Mucosa of rectum (tissue), 2 donors: ENCODE data around the gene VPS8.

Experiments
- H3K27ac ChIP-seq, 2 donors: one replicate each; pipeline ENCODE4 v1.7.0; 2013; ENCODE audit warnings: inconsistent platforms in 2 of 2, low read depth in 2 of 2, low read length in 2 of 2
- H3K27me3 ChIP-seq, 2 donors: one replicate each; pipeline ENCODE4 v1.7.0; 2013; ENCODE audit warnings: low read length in 2 of 2; ENCODE audit not compliant: control insufficient read depth in 2 of 2, insufficient read depth in 2 of 2
- H3K36me3 ChIP-seq, 2 donors: one replicate each; pipeline ENCODE4 v1.7.0; 2013; ENCODE audit warnings: low read length in 2 of 2; ENCODE audit not compliant: control insufficient read depth in 2 of 2, insufficient read depth in 2 of 2
- H3K4me1 ChIP-seq, 2 donors: one replicate each; pipeline ENCODE4 v1.7.0; 2013; ENCODE audit warnings: low read length in 2 of 2, mild to moderate bottlenecking in 1 of 2; ENCODE audit not compliant: control insufficient read depth in 2 of 2, insufficient read depth in 2 of 2
- H3K4me3 ChIP-seq, 2 donors: one replicate each; pipeline ENCODE4 v1.7.0; 2013; ENCODE audit warnings: low read length in 2 of 2
- H3K9ac ChIP-seq, 2 donors: one replicate each; pipeline ENCODE4 v1.7.0; 2013; ENCODE audit warnings: low read length in 2 of 2, low read depth in 1 of 2, mild to moderate bottlenecking in 1 of 2
- H3K9me3 ChIP-seq, 2 donors: one replicate each; pipeline ENCODE4 v1.7.0; 2013; ENCODE audit warnings: low read length in 2 of 2; ENCODE audit not compliant: control insufficient read depth in 2 of 2
- donor health status: healthy.
- donor health status: Normal muscosa, but diverticular disease.

Gene VPS8

GRCh38 chr3:184846496-184846895, 34.5 kb downstream of the VPS8 start:
- Histone ChIP-seq H3K27ac (no peak overlapping the region), H3K4me1 (no peaks in the 10 kb centered on the region), H3K36me3 (peaks cover under 1 to 7% of the 10 kb centered on the region in 2 donors), H3K9me3 (no peaks in the 10 kb centered on the region), H3K4me3 (no peak overlapping the region), H3K9ac (no peak overlapping the region), H3K27me3 (no peaks in the 10 kb centered on the region)

DNA sequence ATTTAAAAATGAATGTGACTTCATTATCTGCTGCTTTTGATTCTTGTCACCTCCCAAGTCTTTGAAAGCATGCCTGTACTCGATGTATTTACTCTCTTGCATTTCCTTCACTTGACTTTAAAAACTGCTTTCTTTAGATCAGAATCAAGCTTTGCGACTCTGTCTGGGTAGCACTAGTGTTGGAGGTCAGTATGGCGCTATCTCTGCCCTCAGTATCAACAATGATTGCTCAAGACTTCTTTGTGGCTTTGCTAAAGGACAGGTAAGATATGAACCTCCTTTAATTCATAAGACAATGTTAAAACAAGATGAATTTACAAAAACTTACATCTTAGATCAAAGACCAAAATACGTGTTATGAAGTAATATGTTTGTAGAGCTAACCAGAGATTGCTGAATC, 37.0 kb downstream of the VPS8 start:
- Histone ChIP-seq H3K9ac (no peak overlapping the region), H3K36me3 (peaks cover 12 to 21% of the 10 kb centered on the region in 2 donors), H3K27ac (no peak overlapping the region), H3K9me3 (no peaks in the 10 kb centered on the region), H3K4me3 (no peak overlapping the region), H3K27me3 (no peaks in the 10 kb centered on the region), H3K4me1 (no peaks in the 10 kb centered on the region)

GRCh38 chr3:184850201-184850600, 38.2 kb downstream of the VPS8 start:
- Histone ChIP-seq H3K4me1 (no peaks in the 10 kb centered on the region), H3K36me3 (peaks cover 21 to 31% of the 10 kb centered on the region in 2 donors), H3K27ac (no peak overlapping the region), H3K4me3 (no peak overlapping the region), H3K9ac (no peak overlapping the region), H3K9me3 (no peaks in the 10 kb centered on the region), H3K27me3 (no peaks in the 10 kb centered on the region)

- Histone ChIP-seq H3K4me3 (no peak overlapping the region), H3K4me1 (no peaks in the 10 kb centered on the region), H3K9ac (no peak overlapping the region), H3K9me3 (no peaks in the 10 kb centered on the region), H3K36me3 (peaks cover 60 to 66% of the 10 kb centered on the region in 2 donors), H3K27me3 (no peaks in the 10 kb centered on the region), H3K27ac (no peak overlapping the region)
Measured at GRCh38 chr3:184857099-184857498, 45.1 kb downstream of the VPS8 start.

DNA sequence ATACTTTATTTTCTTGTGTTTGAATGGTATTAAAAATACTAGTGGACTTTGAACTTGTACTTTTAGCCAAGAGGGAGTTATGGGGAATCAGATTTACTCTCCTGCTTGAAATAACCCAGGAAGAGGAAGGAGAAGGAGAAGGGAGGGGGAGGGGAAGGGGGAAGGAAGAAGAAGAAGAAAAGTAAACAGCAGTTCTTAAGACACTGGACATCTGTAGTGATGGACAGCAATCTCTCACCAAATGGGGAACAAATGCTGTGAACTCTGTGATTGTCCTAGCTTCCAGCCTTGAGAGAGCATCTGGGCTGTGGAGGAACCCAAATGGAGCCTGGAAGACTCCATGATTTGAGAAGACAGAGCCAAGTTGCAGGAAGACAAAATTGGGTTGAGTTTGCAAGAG, 52.0 kb downstream of the VPS8 start:
- Histone ChIP-seq H3K27me3 (no peaks in the 10 kb centered on the region), H3K36me3 (peaks cover 42 to 62% of the 10 kb centered on the region in 2 donors), H3K27ac (no peak overlapping the region), H3K4me3 (no peak overlapping the region), H3K4me1 (no peaks in the 10 kb centered on the region), H3K9me3 (no peaks in the 10 kb centered on the region), H3K9ac (no peak overlapping the region)

- no peaks in the 10 kb centered on the region for H3K4me1 ChIP-seq
- no peaks in the 10 kb centered on the region for H3K27me3 ChIP-seq
- peaks cover 37 to 57% of the 10 kb centered on the region in 2 donors for H3K36me3 ChIP-seq
- no peak overlapping the region for H3K27ac ChIP-seq
- no peak overlapping the region for H3K4me3 ChIP-seq
- H3K9me3 ChIP-seq: no peaks in the 10 kb centered on the region
- H3K9ac ChIP-seq: no peak overlapping the region
Measured at GRCh38 chr3:184868477-184868876, 56.5 kb downstream of the VPS8 start.

GRCh38 chr3:184872200-184872599, 60.2 kb downstream of the VPS8 start:
- Histone ChIP-seq H3K36me3 (peaks cover 30 to 38% of the 10 kb centered on the region in 2 donors), H3K4me1 (no peaks in the 10 kb centered on the region), H3K9ac (no peak overlapping the region), H3K27me3 (no peaks in the 10 kb centered on the region), H3K9me3 (no peaks in the 10 kb centered on the region), H3K27ac (no peak overlapping the region), H3K4me3 (no peak overlapping the region)

DNA sequence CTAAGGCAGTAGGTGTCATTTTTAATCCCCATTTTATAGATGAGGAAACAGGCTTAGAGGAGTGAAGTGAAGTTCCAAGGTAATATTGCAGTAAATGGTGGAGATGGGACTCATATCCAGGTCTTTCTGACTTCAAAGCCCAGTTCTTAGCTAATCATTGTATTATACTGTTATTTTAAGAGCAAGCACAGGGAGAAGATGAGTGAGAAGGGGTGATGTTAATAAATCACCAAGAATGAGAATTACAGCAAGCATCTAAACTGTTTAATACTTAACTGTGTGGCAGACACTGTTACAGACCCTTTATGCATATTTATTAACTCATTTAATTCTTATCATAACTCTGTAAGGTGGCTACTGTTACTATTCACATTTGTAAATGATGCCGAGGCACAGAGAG, 61.2 kb downstream of the VPS8 start:
- no peaks in the 10 kb centered on the region for H3K9me3 ChIP-seq
- no peak overlapping the region for H3K4me3 ChIP-seq
- no peak overlapping the region for H3K27ac ChIP-seq
- no peaks in the 10 kb centered on the region for H3K27me3 ChIP-seq
- H3K36me3 ChIP-seq: peaks cover 29 to 34% of the 10 kb centered on the region in 2 donors
- no peaks in the 10 kb centered on the region for H3K4me1 ChIP-seq
- H3K9ac ChIP-seq: no peak overlapping the region

DNA sequence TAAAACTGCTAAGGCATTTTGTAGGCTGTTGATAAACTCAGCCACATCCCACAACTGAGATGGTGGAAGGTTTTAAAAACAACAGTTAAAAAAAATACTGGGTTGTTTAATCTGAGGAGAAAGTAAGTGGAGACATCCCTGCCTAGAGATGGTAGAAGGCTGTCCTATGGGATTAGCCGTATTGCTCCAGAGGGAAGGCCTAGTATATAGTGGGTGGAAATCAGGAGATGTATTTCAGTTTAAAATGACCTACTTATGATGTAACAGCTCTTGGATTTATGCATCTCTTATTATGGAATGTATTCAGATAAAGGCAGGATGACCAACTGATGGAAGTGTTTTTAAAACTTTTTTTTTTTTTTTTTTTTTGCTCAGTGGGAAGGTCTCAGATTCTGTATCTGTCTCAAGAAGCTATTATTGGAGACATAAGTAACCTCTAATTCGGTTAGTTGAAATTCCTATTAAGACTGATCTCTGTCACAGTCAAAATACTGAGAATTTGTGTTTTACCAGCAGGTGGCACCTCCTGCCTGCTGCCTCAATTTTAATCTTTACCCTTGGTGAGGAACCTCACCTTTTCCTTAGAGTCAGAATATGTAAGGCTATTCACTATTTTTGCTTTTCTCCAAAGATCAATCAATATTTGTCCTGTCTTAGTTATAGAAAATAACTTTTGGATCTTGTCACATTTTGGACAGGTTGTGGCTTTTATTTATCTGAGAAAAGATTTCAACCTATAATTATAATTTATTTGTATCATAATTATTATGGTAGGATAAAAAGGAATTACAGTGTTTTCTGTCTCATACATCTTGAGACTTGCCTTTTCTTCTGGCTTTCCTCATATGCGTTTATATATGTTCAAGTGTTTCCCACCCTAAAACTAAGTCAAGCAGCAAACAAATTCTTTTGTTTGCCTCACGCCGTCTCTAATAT, 63.0 kb downstream of the VPS8 start:
- Histone ChIP-seq H3K9ac (no peak overlapping the region), H3K4me3 (no peak overlapping the region), H3K36me3 (peaks cover 17 to 25% of the 10 kb centered on the region in 2 donors)

GRCh38 chr3:184880276-184881019, 68.5 kb downstream of the VPS8 start:
- Histone ChIP-seq H3K9me3 (no peaks in the 10 kb centered on the region), H3K27ac (no peak overlapping the region), H3K9ac (no peak overlapping the region), H3K4me1 (no peaks in the 10 kb centered on the region), H3K27me3 (no peaks in the 10 kb centered on the region), H3K36me3 (peaks cover 23 to 24% of the 10 kb centered on the region in 2 donors), H3K4me3 (no peak overlapping the region)

More for the DNA sequence above, 63.0 kb downstream of the VPS8 start:
- Histone ChIP-seq H3K27me3 (no peaks in the 10 kb centered on the region), H3K9me3 (no peaks in the 10 kb centered on the region), H3K4me1 (no peaks in the 10 kb centered on the region), H3K27ac (no peak overlapping the region)
